K562 (cell line): ENCODE measurements around the gene PGGHG. TPM values are rescaled to one million over a fixed set of nuclear protein-coding genes. Genes with fewer than 3 reads are reported as not detected.

Experiments
- BRF1 ChIP-seq: IDR thresholded peaks from 3 replicates; pipeline ENCODE4 v1.6.1; 2011; ENCODE audit warnings: borderline replicate concordance, mild to moderate bottlenecking; ENCODE audit not compliant: insufficient read length; ENCODE audit errors: extremely low read depth
- EP400 ChIP-seq: fragments of 450-650 bp; IDR thresholded peaks from 2 replicates; pipeline ENCODE4 v1.6.1; 2017; ENCODE audit warnings: antibody characterized with exemption, mild to moderate bottlenecking, moderate library complexity
- HDGF ChIP-seq: fragments of 450-650 bp; IDR thresholded peaks from 2 replicates; pipeline ENCODE4 v1.6.1; 2016
- KAT8 ChIP-seq: fragments of 450-650 bp; IDR thresholded peaks from 2 replicates; pipeline ENCODE4 v1.6.1; 2016; ENCODE audit warnings: low read depth, mild to moderate bottlenecking
- MCM3 ChIP-seq: fragments of 450-650 bp; IDR thresholded peaks from 2 replicates; pipeline ENCODE4 v1.6.1; 2016
- NFIC ChIP-seq: fragments of 450-650 bp; IDR thresholded peaks from 2 replicates; pipeline ENCODE4 v1.6.1; 2017; ENCODE audit warnings: mild to moderate bottlenecking, inconsistent platforms
- POLR2G ChIP-seq: fragments of 200-400 bp; formaldehyde crosslinking; IDR thresholded peaks from 2 replicates; pipeline ENCODE4 v1.6.1; 2017; ENCODE audit warnings: low read depth, mild to moderate bottlenecking, antibody characterized with exemption, low read length, moderate library complexity
- PTRF ChIP-seq: fragments of 450-650 bp; IDR thresholded peaks from 2 replicates; pipeline ENCODE4 v1.6.1; 2016; ENCODE audit warnings: mild to moderate bottlenecking, missing genetic modification characterization, missing compliant biosample characterization
- SAP30 ChIP-seq: fragments of 200-600 bp; sonication (generic); IDR thresholded peaks from 2 replicates; pipeline ENCODE4 v1.6.1; 2012; ENCODE audit warnings: borderline replicate concordance, low read depth, mild to moderate bottlenecking, moderate library complexity, low read length, control low read depth, inconsistent platforms; ENCODE audit not compliant: insufficient read depth, poor library complexity, severe bottlenecking
- SIRT6 ChIP-seq: IDR thresholded peaks from one replicate; pipeline ENCODE4 v1.6.1; 2012; ENCODE audit warnings: low read depth, mild to moderate bottlenecking, control low read depth, inconsistent platforms, low read length, moderate library complexity
- SIX5 ChIP-seq, 2 experiments: IDR thresholded peaks; 2 replicates each; pipeline ENCODE4 v1.6.1; 2011; ENCODE audit warnings: low read length in 2 of 2, borderline replicate concordance in 1 of 2, low read depth in 1 of 2, mild to moderate bottlenecking in 1 of 2, moderate library complexity in 1 of 2; ENCODE audit not compliant: insufficient read depth in 1 of 2
- SRSF1 ChIP-seq: fragments of 200-400 bp; formaldehyde crosslinking; IDR thresholded peaks from 2 replicates; pipeline ENCODE4 v1.6.1; 2017; ENCODE audit warnings: mild to moderate bottlenecking, low read depth, low read length, moderate library complexity
- YBX1 ChIP-seq: fragments of 450-650 bp; IDR thresholded peaks from 2 replicates; pipeline ENCODE4 v1.7.1; 2016; ENCODE audit warnings: mild to moderate bottlenecking
- ZNF175 ChIP-seq: fragments of 200-800 bp; sonication (Bioruptor generic); IDR thresholded peaks from 2 replicates; pipeline ENCODE4 v1.6.1; 2016; ENCODE audit warnings: low read depth, mild to moderate bottlenecking, missing genetic modification characterization, missing compliant biosample characterization
- ZNF212 ChIP-seq: fragments of 450-650 bp; formaldehyde crosslinking; IDR thresholded peaks from 2 replicates; pipeline ENCODE4 v1.4.0; 2020; ENCODE audit warnings: mild to moderate bottlenecking
- ZNF57 ChIP-seq: fragments of 450-650 bp; formaldehyde crosslinking; IDR thresholded peaks from 2 replicates; pipeline ENCODE4 v1.4.0; 2020; ENCODE audit warnings: mild to moderate bottlenecking, moderate library complexity
- ZNF75A ChIP-seq: fragments of 450-650 bp; formaldehyde crosslinking; IDR thresholded peaks from 2 replicates; pipeline ENCODE4 v1.4.0; 2020; ENCODE audit warnings: mild to moderate bottlenecking
- polyA plus RNA-seq, 8 experiments: library from polyadenylated mRNA; depleted of rRNA in 4 of 8; stranded (reverse) in 5 of 8; unstranded in 3 of 8; fragments of >200 nt; fragmentation: Nextera tagmentation in 2 of 8; fragmentation: Illumina TruSeq in 1 of 8; extraction: Ambion mirVana in 2 of 8; extraction: Trizol in 1 of 8; gene quantifications; 2 replicates each; pipeline versions ENCODE4 v1.2.1 to v1.2.3, GENCODE V29; 2011 to 2014; ENCODE audit warnings: inconsistent platforms in 1 of 8, missing spikeins in 1 of 8
- total RNA-seq, 7 experiments: library from RNA; depleted of rRNA in 6 of 7; stranded (reverse); fragments of >200 nt in 6 of 7; fragmentation: Illumina TruSeq in 2 of 7; extraction: Trizol in 2 of 7; gene quantifications; 2 replicates each; pipeline versions ENCODE4 v1.2.1 to v1.2.3, GENCODE V29; 2011 to 2021; ENCODE audit warnings: low replicate concordance in 1 of 7
- TF ChIP-seq, protein P1 (sequence below): fragments of 450-650 bp; IDR thresholded peaks from 2 replicates; pipeline ENCODE4 v1.6.1; 2016; ENCODE audit warnings: antibody characterized with exemption
- TF ChIP-seq, protein P2 (sequence below): sonication (generic); formaldehyde crosslinking; IDR thresholded peaks from 2 replicates; pipeline ENCODE4 v1.9.0; 2022; ENCODE audit warnings: mild to moderate bottlenecking, missing genetic modification reagents
- TF ChIP-seq, protein P3 (sequence below), 2 experiments: IDR thresholded peaks in 1 of 2; conservative IDR thresholded peaks in 1 of 2; 2 replicates each; pipeline ENCODE4 v1.6.1; 2016; ENCODE audit warnings: low read depth in 2 of 2, mild to moderate bottlenecking in 1 of 2, missing compliant biosample characterization in 1 of 2, missing genetic modification characterization in 1 of 2, moderate library complexity in 1 of 2
- TF ChIP-seq, protein P4 (sequence below): fragments of 450-650 bp; IDR thresholded peaks from 2 replicates; pipeline ENCODE4 v1.6.1; 2017; ENCODE audit warnings: mild to moderate bottlenecking, moderate library complexity

Gene PGGHG
- total and polyA plus RNA-seq, 9 of the 15 experiments (the other 6 are each of a cell fraction or from before 2014, with no cell fraction given) = 0.38 to 85.1 (median 18.1) TPM

DNA sequence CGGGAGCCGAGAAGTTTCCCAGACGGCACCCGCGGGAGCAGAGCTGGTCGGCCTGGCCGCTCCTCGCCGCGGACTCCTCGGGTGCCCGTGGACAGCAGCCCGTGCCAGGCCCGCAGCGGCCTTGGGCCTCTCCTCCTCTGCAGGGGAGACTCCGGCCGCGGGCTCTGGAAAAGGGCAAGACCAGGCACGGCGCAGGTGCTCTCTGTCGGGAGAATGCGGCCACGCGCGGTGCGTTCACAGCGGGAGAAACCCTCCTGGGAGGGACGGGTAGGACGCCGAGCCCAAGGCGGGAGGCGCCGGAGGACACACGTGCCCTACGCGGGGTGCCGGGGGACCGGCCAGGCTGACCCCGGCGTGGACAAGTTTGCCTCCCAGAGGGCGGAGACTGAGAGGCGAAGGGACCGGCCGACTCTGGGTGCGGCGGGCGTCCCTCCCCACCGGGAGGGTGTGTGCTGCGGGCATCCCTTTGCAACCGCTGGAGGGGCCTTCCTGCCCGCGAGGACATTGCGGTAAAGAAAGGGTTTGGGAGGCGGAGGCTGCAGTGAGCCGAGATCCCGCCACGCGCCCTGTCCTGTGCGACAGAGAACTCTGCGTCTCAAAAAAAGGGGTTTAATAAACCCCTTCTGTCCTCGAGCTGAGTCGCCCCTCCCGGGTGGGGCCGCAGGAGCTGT, 27.2 kb downstream of the PGGHG start (continued):
- TF ChIP-seq ZNF75A (CRISPR knock-in tag) (no peak), PTRF (tag) (no peak), HDGF (no peak), POLR2G (peak; percentile 80), SRSF1 (0 out of 2 replicates have a peak, but pooled peaks have one; percentile 50), SIRT6 (no peak), BRF1 (no peak), SAP30 (peak; percentile 65), ZNF57 (CRISPR knock-in tag) (no peak), YBX1 (no peak), SIX5 (IDR thresholded peaks at IDR 0.05; ENCODE audit: borderline replicate concordance in 1 of 2, insufficient read depth in 1 of 2, low read depth in 1 of 2, low read length in 2 of 2) (no peak), NFIC (0 out of 2 replicates have a peak, but pooled peaks have one; percentile 8), EP400 (no peak), ZNF212 (CRISPR knock-in tag) (no peak), ZNF175 (no peak), MCM3 (no peak), KAT8 (no peak)
- TF ChIP-seq, protein P1, sequence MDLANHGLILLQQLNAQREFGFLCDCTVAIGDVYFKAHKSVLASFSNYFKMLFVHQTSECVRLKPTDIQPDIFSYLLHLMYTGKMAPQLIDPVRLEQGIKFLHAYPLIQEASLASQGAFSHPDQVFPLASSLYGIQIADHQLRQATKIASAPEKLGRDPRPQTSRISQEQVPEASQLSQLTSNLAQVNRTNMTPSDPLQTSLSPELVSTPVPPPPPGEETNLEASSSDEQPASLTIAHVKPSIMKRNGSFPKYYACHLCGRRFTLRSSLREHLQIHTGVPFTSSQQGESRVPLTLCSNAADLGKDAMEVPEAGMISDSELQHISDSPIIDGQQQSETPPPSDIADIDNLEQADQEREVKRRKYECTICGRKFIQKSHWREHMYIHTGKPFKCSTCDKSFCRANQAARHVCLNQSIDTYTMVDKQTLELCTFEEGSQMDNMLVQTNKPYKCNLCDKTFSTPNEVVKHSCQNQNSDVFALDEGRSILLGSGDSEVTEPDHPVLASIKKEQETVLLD = no peak
- TF ChIP-seq, protein P2, sequence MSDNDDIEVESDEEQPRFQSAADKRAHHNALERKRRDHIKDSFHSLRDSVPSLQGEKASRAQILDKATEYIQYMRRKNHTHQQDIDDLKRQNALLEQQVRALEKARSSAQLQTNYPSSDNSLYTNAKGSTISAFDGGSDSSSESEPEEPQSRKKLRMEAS (CRISPR knock-in tag) = peak; percentile 86
- TF ChIP-seq, protein P3, sequence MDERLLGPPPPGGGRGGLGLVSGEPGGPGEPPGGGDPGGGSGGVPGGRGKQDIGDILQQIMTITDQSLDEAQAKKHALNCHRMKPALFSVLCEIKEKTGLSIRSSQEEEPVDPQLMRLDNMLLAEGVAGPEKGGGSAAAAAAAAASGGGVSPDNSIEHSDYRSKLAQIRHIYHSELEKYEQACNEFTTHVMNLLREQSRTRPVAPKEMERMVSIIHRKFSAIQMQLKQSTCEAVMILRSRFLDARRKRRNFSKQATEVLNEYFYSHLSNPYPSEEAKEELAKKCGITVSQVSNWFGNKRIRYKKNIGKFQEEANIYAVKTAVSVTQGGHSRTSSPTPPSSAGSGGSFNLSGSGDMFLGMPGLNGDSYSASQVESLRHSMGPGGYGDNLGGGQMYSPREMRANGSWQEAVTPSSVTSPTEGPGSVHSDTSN (CRISPR knock-in tag; IDR thresholded peaks at IDR 0.05; ENCODE audit: low read depth) = no peak
- TF ChIP-seq, protein P3 (tag; conservative IDR thresholded peaks at IDR 0.05; ENCODE audit: low read depth) = no peak
- TF ChIP-seq, protein P4, sequence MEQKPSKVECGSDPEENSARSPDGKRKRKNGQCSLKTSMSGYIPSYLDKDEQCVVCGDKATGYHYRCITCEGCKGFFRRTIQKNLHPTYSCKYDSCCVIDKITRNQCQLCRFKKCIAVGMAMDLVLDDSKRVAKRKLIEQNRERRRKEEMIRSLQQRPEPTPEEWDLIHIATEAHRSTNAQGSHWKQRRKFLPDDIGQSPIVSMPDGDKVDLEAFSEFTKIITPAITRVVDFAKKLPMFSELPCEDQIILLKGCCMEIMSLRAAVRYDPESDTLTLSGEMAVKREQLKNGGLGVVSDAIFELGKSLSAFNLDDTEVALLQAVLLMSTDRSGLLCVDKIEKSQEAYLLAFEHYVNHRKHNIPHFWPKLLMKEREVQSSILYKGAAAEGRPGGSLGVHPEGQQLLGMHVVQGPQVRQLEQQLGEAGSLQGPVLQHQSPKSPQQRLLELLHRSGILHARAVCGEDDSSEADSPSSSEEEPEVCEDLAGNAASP = no peak
